ENCODE results near the gene KCNMB4.
"Not testable (repeated sequence)": the region's sequence is repeated elsewhere in the genome, so short reads cannot be mapped to it uniquely, and the experiment has no call there.

Gene KCNMB4

GRCh38 chr12:70379846-70380245 is 13.8 kb downstream of the KCNMB4 start:
- DNase-seq: no peak

- no peak for DNase-seq
Measured at GRCh38 chr12:70383484-70383883, 17.4 kb downstream of the KCNMB4 start.

- no peak for DNase-seq
Measured at GRCh38 chr12:70383886-70384285, 17.8 kb downstream of the KCNMB4 start.

- DNase-seq: no peak
Measured at GRCh38 chr12:70386771-70387170, 20.7 kb downstream of the KCNMB4 start.

GRCh38 chr12:70389678-70390077 is 23.6 kb downstream of the KCNMB4 start:
- DNase-seq: no peak

- DNase-seq: not testable (repeated sequence)
Measured at GRCh38 chr12:70392631-70393030, 26.5 kb downstream of the KCNMB4 start.

GRCh38 chr12:70393787-70394499 is 27.9 kb downstream of the KCNMB4 start:
- no peak for DNase-seq

- no peak for DNase-seq
Measured at GRCh38 chr12:70398002-70398401, 31.9 kb downstream of the KCNMB4 start.

GRCh38 chr12:70398862-70399261 is 32.8 kb downstream of the KCNMB4 start:
- no peak for DNase-seq

GRCh38 chr12:70399311-70399710 is 33.2 kb downstream of the KCNMB4 start:
- no peak for DNase-seq

GRCh38 chr12:70400124-70400523 is 34.0 kb downstream of the KCNMB4 start:
- DNase-seq: no peak

- no peak for DNase-seq
Measured at GRCh38 chr12:70402597-70402996, 36.5 kb downstream of the KCNMB4 start.

- DNase-seq: no peak
Measured at GRCh38 chr12:70403826-70404225, 37.7 kb downstream of the KCNMB4 start.

- no peak for DNase-seq
Measured at GRCh38 chr12:70408004-70408790, 42.1 kb downstream of the KCNMB4 start.

- DNase-seq: no peak
Measured at GRCh38 chr12:70415987-70416386, 49.9 kb downstream of the KCNMB4 start.

- DNase-seq: no peak
Measured at GRCh38 chr12:70417121-70417520, 51.0 kb downstream of the KCNMB4 start.

- DNase-seq: no peak
Measured at GRCh38 chr12:70418101-70418500, 52.0 kb downstream of the KCNMB4 start.

GRCh38 chr12:70422631-70423030 is 56.5 kb downstream of the KCNMB4 start:
- no peak for DNase-seq

GRCh38 chr12:70426620-70427019 is 60.5 kb downstream of the KCNMB4 start:
- DNase-seq: no peak

- DNase-seq: no peak
Measured at GRCh38 chr12:70427611-70428010, 61.5 kb downstream of the KCNMB4 start.

GRCh38 chr12:70430400-70430799 is 64.3 kb downstream of the KCNMB4 start:
- DNase-seq: no peak

GRCh38 chr12:70436836-70437235 is 70.7 kb downstream of the KCNMB4 start:
- no peak for DNase-seq

- DNase-seq: no peak
Measured at GRCh38 chr12:70443062-70443673, 77.1 kb downstream of the KCNMB4 start.

- no peak for DNase-seq
Measured at GRCh38 chr12:70444903-70445302, 78.8 kb downstream of the KCNMB4 start.
